ENCODE data around the gene SORCS1. TPM values are rescaled to one million over a fixed set of nuclear protein-coding genes. Genes with fewer than 3 reads are reported as not detected.

Gene SORCS1
- total and polyA plus RNA-seq, 2 donors (not counting 1 experiment from before 2014, with no cell fraction given), result under 0.01 to 0.01 TPM

DNA sequence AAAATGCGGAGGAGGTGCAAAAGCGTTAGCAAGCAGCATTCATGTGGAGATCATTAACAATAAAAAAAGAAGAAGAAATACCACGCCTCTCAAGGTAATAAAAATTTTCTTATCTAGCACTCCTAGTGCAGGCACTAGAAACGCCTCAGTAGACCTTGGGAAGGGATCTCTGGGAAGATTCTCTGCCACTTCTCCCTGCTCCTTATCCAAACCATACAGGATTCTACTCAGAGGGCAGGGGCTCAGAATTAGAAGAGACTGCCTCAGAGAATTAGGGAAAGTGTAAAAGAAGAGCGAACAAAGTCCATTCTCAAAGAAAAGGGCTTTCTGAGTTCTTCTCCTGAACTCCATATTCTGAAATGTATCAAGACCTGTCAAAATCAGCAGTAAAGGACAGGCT, 413.4 kb downstream of the SORCS1 start:
- Histone ChIP-seq H3K36me3 (ENCODE audit: control insufficient read depth, insufficient read depth, low read length) (no peaks in the 10 kb centered on the region), H3K9me3 (ENCODE audit: control insufficient read depth, insufficient read depth, low read depth, low read length) (no peaks in the 10 kb centered on the region), H3K4me2 (ENCODE audit: extremely low read depth, insufficient read depth, low read length) (no peak overlapping the region), H4K20me1 (ENCODE audit: control insufficient read depth, extremely low read depth, insufficient read depth, low read length) (no peaks in the 10 kb centered on the region), H3K27me3 (ENCODE audit: control insufficient read depth, insufficient read depth, low read length) (no peaks in the 10 kb centered on the region), H2AFZ (ENCODE audit: low read length) (no peak overlapping the region), H3K4me1 (ENCODE audit: control insufficient read depth, extremely low read depth, insufficient read depth, low read length) (no peaks in the 10 kb centered on the region), H3K79me2 (ENCODE audit: control insufficient read depth, insufficient read depth, low read length) (no peaks in the 10 kb centered on the region), H3K4me3 (replicated peaks in 1 of 4; ENCODE audit: control extremely low read depth in 1 of 4, insufficient read depth in 1 of 4, low read depth in 3 of 4, low read length in 4 of 4) (no peak overlapping the region), H3K27ac (ENCODE audit: insufficient read depth, low read length) (no peak overlapping the region), H3K9ac (ENCODE audit: insufficient read depth, low read length) (no peak overlapping the region)
- DNase-seq (ENCODE audit: low read depth in 2 of 2), result no peak
- no peak for TF ChIP-seq EZH2 (IDR thresholded peaks at IDR 0.05; ENCODE audit: low read length, missing control alignments)
- TF ChIP-seq, protein P1, sequence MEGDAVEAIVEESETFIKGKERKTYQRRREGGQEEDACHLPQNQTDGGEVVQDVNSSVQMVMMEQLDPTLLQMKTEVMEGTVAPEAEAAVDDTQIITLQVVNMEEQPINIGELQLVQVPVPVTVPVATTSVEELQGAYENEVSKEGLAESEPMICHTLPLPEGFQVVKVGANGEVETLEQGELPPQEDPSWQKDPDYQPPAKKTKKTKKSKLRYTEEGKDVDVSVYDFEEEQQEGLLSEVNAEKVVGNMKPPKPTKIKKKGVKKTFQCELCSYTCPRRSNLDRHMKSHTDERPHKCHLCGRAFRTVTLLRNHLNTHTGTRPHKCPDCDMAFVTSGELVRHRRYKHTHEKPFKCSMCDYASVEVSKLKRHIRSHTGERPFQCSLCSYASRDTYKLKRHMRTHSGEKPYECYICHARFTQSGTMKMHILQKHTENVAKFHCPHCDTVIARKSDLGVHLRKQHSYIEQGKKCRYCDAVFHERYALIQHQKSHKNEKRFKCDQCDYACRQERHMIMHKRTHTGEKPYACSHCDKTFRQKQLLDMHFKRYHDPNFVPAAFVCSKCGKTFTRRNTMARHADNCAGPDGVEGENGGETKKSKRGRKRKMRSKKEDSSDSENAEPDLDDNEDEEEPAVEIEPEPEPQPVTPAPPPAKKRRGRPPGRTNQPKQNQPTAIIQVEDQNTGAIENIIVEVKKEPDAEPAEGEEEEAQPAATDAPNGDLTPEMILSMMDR (conservative IDR thresholded peaks at IDR 0.05 in 1 of 2, IDR thresholded peaks at IDR 0.05 in 1 of 2; ENCODE audit: low read depth in 1 of 2, low read length in 2 of 2), result no peak

DNA sequence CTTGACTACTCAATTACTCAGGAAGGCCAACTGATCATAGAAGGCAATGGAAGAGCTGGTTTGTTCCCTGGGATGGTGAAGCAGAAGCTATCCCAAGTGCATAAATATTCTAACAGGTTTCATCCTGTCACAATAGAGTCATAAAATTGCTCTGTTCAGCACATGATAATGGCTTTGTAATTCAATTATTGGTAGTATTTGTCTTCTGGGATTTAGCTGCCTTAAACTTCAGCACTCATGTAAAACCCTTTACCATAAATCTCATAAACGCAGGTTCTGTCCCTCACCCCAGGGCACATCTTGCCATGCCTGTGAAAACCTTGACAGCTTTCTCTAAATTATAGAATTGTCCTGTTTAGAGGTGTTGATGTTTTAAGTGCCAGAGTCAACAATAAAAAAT, 417.6 kb downstream of the SORCS1 start:
- no peaks in the 10 kb centered on the region for H3K27me3 ChIP-seq (ENCODE audit: control insufficient read depth, insufficient read depth, low read length)
- no peaks in the 10 kb centered on the region for H3K79me2 ChIP-seq (ENCODE audit: control insufficient read depth, insufficient read depth, low read length)
- H3K9ac ChIP-seq (ENCODE audit: insufficient read depth, low read length), result no peak overlapping the region
- no peak overlapping the region for H3K27ac ChIP-seq (ENCODE audit: insufficient read depth, low read length)
- H3K4me2 ChIP-seq (ENCODE audit: extremely low read depth, insufficient read depth, low read length), result no peak overlapping the region
- no peaks in the 10 kb centered on the region for H3K9me3 ChIP-seq (ENCODE audit: control insufficient read depth, insufficient read depth, low read depth, low read length)
- H4K20me1 ChIP-seq (ENCODE audit: control insufficient read depth, extremely low read depth, insufficient read depth, low read length), result no peaks in the 10 kb centered on the region
- no peak overlapping the region for H2AFZ ChIP-seq (ENCODE audit: low read length)
- H3K4me1 ChIP-seq (ENCODE audit: control insufficient read depth, extremely low read depth, insufficient read depth, low read length), result no peaks in the 10 kb centered on the region
- H3K4me3 ChIP-seq (replicated peaks in 1 of 4; ENCODE audit: control extremely low read depth in 1 of 4, insufficient read depth in 1 of 4, low read depth in 3 of 4, low read length in 4 of 4), result no peak overlapping the region
- no peak for DNase-seq (ENCODE audit: low read depth in 2 of 2)
- TF ChIP-seq EZH2 (IDR thresholded peaks at IDR 0.05; ENCODE audit: low read length, missing control alignments), result no peak
- TF ChIP-seq, protein P1 (conservative IDR thresholded peaks at IDR 0.05 in 1 of 2, IDR thresholded peaks at IDR 0.05 in 1 of 2; ENCODE audit: low read depth in 1 of 2, low read length in 2 of 2), result no peak
- H3K36me3 ChIP-seq (ENCODE audit: control insufficient read depth, insufficient read depth, low read length), result no peaks in the 10 kb centered on the region

DNA sequence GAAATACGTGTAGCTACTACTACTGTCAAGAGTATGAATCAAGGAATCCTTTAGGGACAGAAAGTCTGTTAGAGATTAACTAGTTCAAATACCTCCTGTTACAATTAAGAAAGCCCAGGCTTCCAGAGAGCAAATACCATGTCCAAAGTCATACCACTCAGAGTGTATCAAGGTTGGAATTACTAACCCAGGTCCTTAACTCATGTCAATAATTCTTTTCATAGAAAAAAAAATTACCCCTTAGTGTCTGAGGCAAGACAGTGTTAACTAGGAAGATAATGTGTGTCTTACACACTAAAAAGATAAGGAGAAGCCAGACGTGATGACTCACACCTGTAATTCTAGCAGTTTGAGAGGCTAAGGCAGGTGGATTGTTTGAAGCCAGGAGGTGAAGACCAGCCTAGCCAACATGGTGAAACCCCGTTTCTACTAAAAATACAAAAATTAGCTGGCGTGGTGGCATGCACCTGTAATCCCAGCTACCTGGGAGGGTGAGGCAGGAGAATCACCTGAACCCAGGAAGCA, 423.4 kb downstream of the SORCS1 start:
- Histone ChIP-seq H3K79me2 (ENCODE audit: control insufficient read depth, insufficient read depth, low read length) (no peaks in the 10 kb centered on the region), H3K36me3 (ENCODE audit: control insufficient read depth, insufficient read depth, low read length) (no peaks in the 10 kb centered on the region), H3K9ac (ENCODE audit: insufficient read depth, low read length) (no peak overlapping the region), H4K20me1 (ENCODE audit: control insufficient read depth, extremely low read depth, insufficient read depth, low read length) (no peaks in the 10 kb centered on the region), H3K4me2 (ENCODE audit: extremely low read depth, insufficient read depth, low read length) (no peak overlapping the region), H3K27me3 (ENCODE audit: control insufficient read depth, insufficient read depth, low read length) (no peaks in the 10 kb centered on the region), H3K4me3 (replicated peaks in 1 of 4; ENCODE audit: control extremely low read depth in 1 of 4, insufficient read depth in 1 of 4, low read depth in 3 of 4, low read length in 4 of 4) (no peak overlapping the region), H3K27ac (ENCODE audit: insufficient read depth, low read length) (no peak overlapping the region), H3K4me1 (ENCODE audit: control insufficient read depth, extremely low read depth, insufficient read depth, low read length) (no peaks in the 10 kb centered on the region), H3K9me3 (ENCODE audit: control insufficient read depth, insufficient read depth, low read depth, low read length) (no peaks in the 10 kb centered on the region), H2AFZ (ENCODE audit: low read length) (no peak overlapping the region)
- DNase-seq (ENCODE audit: low read depth in 2 of 2), result no peak
- no peak for TF ChIP-seq EZH2 (IDR thresholded peaks at IDR 0.05; ENCODE audit: low read length, missing control alignments)
- TF ChIP-seq, protein P1 (conservative IDR thresholded peaks at IDR 0.05 in 1 of 2, IDR thresholded peaks at IDR 0.05 in 1 of 2; ENCODE audit: low read depth in 1 of 2, low read length in 2 of 2), result no peak
